Lung (tissue), 12 donors: ENCODE measurements around the gene TPX2. TPM values are rescaled to one million over a fixed set of nuclear protein-coding genes. Genes with fewer than 3 reads are reported as not detected.

Source experiments
- ATAC-seq: fragments of 200-7000 bp; cut with Tn5 transposase; one replicate; pipeline ENCODE4 v1.9.1; 2020; ENCODE audit warnings: moderate number of reproducible peaks; ENCODE audit not compliant: insufficient read depth, low FRiP score
- DNase-seq, 3 donors: peaks; one replicate each; pipeline ENCODE4 v3.0.0-alpha.2; 2013 to 2017
- H3K27ac ChIP-seq, 2 donors: one replicate each; pipeline ENCODE4 v1.5.1; 2013; ENCODE audit warnings: mild to moderate bottlenecking in 2 of 2, moderate library complexity in 2 of 2, control low read depth in 1 of 2, inconsistent platforms in 1 of 2, low read depth in 1 of 2, low read length in 1 of 2
- H3K27me3 ChIP-seq, 3 donors: one replicate each; pipeline ENCODE4 v1.5.1; 2013; ENCODE audit warnings: low read length in 2 of 3; ENCODE audit not compliant: control insufficient read depth in 3 of 3, insufficient read depth in 3 of 3
- H3K36me3 ChIP-seq, 4 donors: one replicate each; pipeline ENCODE4 v1.5.1; 2013; ENCODE audit warnings: low read length in 4 of 4, mild to moderate bottlenecking in 1 of 4, moderate library complexity in 1 of 4; ENCODE audit not compliant: control insufficient read depth in 4 of 4, insufficient read depth in 4 of 4
- H3K4me1 ChIP-seq, 5 donors: one replicate each; pipeline ENCODE4 v1.5.1; 2013; ENCODE audit warnings: low read length in 5 of 5, mild to moderate bottlenecking in 2 of 5, moderate library complexity in 1 of 5; ENCODE audit not compliant: control insufficient read depth in 5 of 5, insufficient read depth in 5 of 5
- H3K4me3 ChIP-seq: one replicate; pipeline ENCODE4 v1.5.1; 2013; ENCODE audit warnings: mild to moderate bottlenecking, control low read depth, moderate library complexity
- H3K9ac ChIP-seq, 2 donors: one replicate each; pipeline ENCODE4 v1.5.1; 2013; ENCODE audit warnings: low read length in 2 of 2, control low read depth in 1 of 2; ENCODE audit not compliant: insufficient read depth in 1 of 2
- H3K9me3 ChIP-seq, 4 donors: one replicate each; pipeline ENCODE4 v1.5.1; 2013; ENCODE audit warnings: low read length in 3 of 4, mild to moderate bottlenecking in 1 of 4, moderate library complexity in 1 of 4; ENCODE audit not compliant: control insufficient read depth in 4 of 4, insufficient read depth in 3 of 4
- WGBS, 2 donors: extraction: QIAGEN DNeasy Blood & Tissue Kit; methylation state at CpG; one replicate each; pipeline ENCODE4 v1.1.7; 2013; 5-methylcytosine and 5-hydroxymethylcytosine counted together
- polyA plus RNA-seq, 2 donors: library from polyadenylated mRNA; stranded (reverse); fragments of 200-250 nt; gene quantifications; one replicate each; pipeline ENCODE4 v1.2.1, GENCODE V29; 2013
- total RNA-seq, 2 donors: library from RNA; depleted of rRNA in 1 of 2; stranded (reverse); fragments of >200 nt in 1 of 2; gene quantifications; one replicate each; pipeline ENCODE4 v1.2.1, GENCODE V29; 2014 to 2021
- TF ChIP-seq, protein P1 (sequence below): IDR thresholded peaks from 2 replicates; pipeline ENCODE4 v1.5.1; 2012; ENCODE audit warnings: mild to moderate bottlenecking; ENCODE audit errors: control extremely low read depth, extremely low read depth
- donor health status: control.
- donor health status: control.
- donor health status: Bipolar disorder and iron deficiency.
- donor health status: healthy.
- donor health status: DM: yes; HTN: yes; CAD: no.

Gene TPX2
- total and polyA plus RNA-seq, 4 donors: 1.6 to 6.5 (median 2.0) TPM

DNA sequence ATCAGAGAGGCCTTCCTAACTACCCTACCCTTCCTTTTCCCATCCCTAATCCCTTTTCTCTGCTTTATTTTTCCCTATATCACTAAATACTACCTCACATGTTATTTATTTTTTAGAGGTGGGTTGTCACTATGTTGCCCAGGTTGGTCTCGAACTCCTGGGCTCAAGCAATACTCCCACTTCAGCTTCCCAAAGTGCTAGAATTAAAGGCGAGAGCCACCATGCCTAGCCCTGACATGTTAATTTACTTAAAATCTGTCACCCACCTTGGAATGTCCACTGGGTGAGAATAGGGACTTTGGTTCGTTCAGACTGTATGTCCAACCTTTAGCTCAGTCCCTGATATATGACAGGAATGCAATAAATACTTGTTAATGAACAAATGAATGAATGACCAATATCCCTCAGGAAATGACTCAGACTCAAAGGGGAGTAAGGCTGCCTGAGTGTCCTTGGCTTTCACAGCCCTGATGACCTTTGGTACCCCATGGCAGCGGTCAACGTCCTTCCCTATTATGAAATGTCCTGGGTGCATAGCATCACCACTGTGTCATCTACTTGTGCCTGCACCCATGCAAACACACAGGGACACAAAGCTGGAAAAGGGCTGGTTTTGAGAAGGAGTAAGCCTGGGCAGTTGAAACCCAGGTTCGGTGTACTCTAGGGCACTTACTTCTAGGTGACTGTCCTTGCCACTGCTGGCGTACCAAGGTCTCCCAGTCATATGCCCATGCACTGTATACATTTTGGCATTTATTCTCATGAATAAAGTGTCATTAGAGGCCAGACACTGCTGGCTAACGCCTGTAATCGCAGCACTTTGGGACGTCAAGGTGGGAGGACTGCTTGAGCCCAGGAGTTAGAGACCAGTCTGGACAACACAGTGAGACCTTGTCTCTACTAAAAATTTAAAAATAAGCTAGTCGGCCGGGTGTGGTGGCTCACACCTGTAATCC lies 43.0 kb upstream of the TPX2 start:
- ATAC-seq: peak; percentile 54
- H3K9ac ChIP-seq: no peak overlapping the region
- no peak overlapping the region for H3K4me3 ChIP-seq
- no peaks in the 10 kb centered on the region for H3K9me3 ChIP-seq
- no peak for DNase-seq
- H3K4me1 ChIP-seq: peaks cover 0 to 66% (median 9%) of the 10 kb centered on the region in 5 donors
- peak overlapping the region; percentile 80 to 86 for H3K27ac ChIP-seq
- TF ChIP-seq, protein P1, sequence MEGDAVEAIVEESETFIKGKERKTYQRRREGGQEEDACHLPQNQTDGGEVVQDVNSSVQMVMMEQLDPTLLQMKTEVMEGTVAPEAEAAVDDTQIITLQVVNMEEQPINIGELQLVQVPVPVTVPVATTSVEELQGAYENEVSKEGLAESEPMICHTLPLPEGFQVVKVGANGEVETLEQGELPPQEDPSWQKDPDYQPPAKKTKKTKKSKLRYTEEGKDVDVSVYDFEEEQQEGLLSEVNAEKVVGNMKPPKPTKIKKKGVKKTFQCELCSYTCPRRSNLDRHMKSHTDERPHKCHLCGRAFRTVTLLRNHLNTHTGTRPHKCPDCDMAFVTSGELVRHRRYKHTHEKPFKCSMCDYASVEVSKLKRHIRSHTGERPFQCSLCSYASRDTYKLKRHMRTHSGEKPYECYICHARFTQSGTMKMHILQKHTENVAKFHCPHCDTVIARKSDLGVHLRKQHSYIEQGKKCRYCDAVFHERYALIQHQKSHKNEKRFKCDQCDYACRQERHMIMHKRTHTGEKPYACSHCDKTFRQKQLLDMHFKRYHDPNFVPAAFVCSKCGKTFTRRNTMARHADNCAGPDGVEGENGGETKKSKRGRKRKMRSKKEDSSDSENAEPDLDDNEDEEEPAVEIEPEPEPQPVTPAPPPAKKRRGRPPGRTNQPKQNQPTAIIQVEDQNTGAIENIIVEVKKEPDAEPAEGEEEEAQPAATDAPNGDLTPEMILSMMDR: no peak
- no peaks in the 10 kb centered on the region for H3K27me3 ChIP-seq
- 82 to 85% methylated on average over 12 of the region's 12 CpGs for WGBS, 2 donors
- peaks cover 0 to 15% (median 5%) of the 10 kb centered on the region in 4 donors for H3K36me3 ChIP-seq

DNA sequence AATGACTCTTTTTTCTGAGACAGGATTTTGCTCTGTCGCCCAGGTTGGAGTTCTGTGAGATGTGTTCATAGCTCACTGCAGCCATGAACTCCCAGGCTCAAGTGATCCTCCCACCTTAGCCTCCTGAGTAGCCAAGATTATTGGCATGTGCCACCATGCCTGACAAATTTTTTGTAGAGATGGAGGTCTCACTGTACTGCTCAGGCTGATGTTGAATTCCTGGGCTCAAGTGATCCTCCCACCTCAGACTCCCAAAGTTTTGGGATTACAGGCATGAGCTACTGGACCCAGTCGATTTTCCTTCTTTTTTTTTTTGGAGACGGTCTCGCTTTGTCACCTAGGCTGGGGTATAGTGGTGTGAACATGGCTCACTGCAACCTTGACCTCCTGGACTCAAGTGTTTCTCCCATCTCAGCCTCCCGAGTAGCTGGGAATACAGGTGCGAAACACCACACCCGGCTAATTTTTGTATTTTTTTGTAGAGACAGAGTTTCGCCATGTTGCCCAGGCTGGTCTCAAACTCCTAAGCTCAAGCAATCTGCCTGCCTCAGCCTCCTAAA lies 40.8 kb upstream of the TPX2 start:
- no peak for DNase-seq
- Histone ChIP-seq H3K9ac (no peak overlapping the region), H3K4me3 (no peak overlapping the region), H3K27ac (peak overlapping the region; percentile 84 to 91), H3K9me3 (no peaks in the 10 kb centered on the region), H3K27me3 (no peaks in the 10 kb centered on the region), H3K4me1 (peaks cover 0 to 57% (median 4%) of the 10 kb centered on the region in 5 donors), H3K36me3 (peaks cover 0 to 10% (median under 1%) of the 10 kb centered on the region in 4 donors)
- 90 to 98% methylated on average over 8 of the region's 8 CpGs for WGBS, 2 donors
- ATAC-seq: no peak
- TF ChIP-seq, protein P1: no peak

DNA sequence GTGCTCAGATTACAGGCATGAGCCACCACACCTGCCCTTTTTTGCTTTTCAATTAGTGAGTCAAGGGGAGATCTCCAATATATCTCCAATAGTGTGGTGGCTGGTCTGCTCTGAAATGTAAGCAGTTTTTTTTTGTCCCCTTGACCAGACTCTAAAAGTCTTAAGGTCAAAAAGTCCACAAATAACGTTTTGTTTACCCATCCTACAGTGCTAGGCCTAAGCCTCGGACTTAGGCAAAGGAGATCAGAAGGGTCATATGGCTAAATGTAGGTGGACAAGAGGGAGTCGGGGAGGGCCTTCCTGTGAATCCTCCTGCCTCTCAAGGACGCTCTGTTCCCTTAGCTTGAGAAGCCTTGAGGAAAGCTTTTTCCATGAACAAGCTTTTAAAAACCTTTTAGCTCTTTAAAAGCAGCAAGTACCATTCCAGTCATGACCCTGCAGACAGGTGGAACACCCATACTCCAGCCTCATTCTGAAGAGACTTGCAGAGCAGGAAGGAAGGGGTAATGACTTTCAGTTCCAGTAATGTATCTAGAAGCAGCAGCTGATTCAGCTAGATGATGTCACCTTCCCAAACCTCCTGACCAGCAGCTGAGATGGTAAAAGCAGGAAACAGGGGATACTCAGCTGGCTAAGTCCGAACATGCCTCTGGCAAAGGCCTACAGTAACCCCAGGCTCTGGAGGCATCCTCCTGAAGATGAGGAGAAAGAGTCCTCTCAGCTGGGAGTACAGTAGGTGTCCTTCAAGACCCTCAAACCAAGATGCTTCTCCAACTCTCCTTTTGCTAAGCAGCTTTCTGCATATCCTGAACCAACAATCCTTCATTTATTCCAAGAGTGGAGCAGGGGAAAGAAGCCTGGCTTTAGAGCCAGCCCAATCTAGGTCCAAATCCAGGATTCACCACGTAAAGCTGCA lies 40.0 kb upstream of the TPX2 start:
- H3K27me3 ChIP-seq: no peaks in the 10 kb centered on the region
- no peak overlapping the region for H3K4me3 ChIP-seq
- TF ChIP-seq, protein P1: no peak
- H3K4me1 ChIP-seq: peaks cover 0 to 51% (median 4%) of the 10 kb centered on the region in 5 donors
- 34 to 53% methylated on average over 6 of the region's 6 CpGs for WGBS, 2 donors
- peak overlapping the region; percentile 84 to 91 for H3K27ac ChIP-seq
- no peak overlapping the region for H3K9ac ChIP-seq
- DNase-seq (peak; percentile 34 to 79 (median 57)), ATAC-seq (peak; percentile 77)
- peaks cover 0 to 8% (median 0%) of the 10 kb centered on the region in 4 donors for H3K36me3 ChIP-seq
- H3K9me3 ChIP-seq: no peaks in the 10 kb centered on the region
